CD4-positive, alpha-beta T cell treated with Interleukin-4 for 4 hours (primary cell): ENCODE data around the gene MPZ.
A peak's percentile ranks its signal among the peaks of the same experiment; 100 is the strongest.
"Not testable (repeated sequence)": the region's sequence is repeated elsewhere in the genome, so short reads cannot be mapped to it uniquely, and the experiment has no call there.

ENCODE experiments used
- DNase-seq: peaks from one replicate; pipeline ENCODE4 v3.0.0-alpha.2; 2020

Gene MPZ

GRCh38 chr1:161299347-161299746 is 10.4 kb downstream of the MPZ start:
- DNase-seq = no peak

DNA sequence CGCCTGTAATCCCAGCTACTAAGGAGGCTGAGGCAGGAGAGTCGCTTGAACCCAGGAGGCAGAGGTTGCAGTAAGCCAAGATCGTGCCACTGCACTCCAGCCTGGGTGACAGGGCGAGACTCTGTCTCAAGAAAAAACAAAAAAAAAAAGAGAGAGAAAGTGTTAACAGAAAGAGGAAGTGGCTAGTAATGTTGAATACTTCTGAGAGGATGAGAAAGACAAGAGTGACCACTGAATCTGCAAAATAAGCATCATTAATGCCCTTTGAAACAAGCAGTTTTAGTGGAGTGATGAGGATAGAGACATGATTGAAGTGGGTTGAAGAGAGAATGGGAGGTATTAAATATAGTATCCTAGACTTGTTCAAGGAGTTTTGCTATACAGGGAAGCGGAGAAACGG is 11.7 kb downstream of the MPZ start:
- DNase-seq = no peak

- DNase-seq = no peak
Measured at GRCh38 chr1:161297415-161297814, 12.4 kb downstream of the MPZ start.

DNA sequence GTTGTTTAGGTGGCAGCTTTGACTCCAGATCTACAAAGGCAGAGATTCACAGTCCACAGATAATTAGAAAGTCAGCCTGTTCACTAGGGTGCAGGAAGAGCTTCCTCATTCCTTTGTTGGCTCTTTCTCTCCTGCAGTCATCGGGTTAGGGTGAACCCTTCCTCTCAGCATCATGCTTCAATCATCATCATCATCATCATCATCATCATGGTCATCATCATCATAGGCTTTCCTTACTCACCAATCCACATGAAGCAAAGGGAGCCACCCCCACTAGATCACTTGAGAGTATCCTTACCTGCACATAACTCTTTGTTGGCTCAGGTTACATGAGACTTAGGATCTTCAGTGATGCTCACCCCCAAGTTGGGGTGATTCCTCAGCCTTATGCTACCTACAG is 19.0 kb downstream of the MPZ start:
- no peak for DNase-seq

- DNase-seq = no peak
Measured at GRCh38 chr1:161287482-161288054, 22.2 kb downstream of the MPZ start.

GRCh38 chr1:161285521-161285920 is 24.2 kb downstream of the MPZ start:
- no peak for DNase-seq

- DNase-seq = no peak
Measured at GRCh38 chr1:161285113-161285512, 24.7 kb downstream of the MPZ start.

DNA sequence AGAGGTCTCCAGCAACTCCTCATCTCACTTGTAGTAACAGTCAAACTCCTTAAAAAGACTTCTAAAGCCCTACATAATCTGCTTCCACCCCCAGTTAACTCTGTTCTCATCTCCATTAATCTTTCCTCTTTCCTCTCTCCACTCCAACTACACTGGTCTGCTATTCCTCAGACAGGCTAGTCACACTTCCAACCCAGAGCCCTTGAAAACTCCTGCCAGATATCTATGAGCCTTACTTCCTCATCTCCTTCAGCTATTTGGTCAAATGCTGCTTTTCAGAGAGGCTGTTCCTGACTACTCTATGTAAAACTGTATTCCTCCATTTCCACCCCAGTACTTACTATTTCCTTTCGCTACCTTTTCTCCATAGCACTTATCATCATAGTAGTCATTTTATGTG is 26.8 kb downstream of the MPZ start:
- DNase-seq = no peak

- DNase-seq = no peak
Measured at GRCh38 chr1:161274874-161275273, 34.9 kb downstream of the MPZ start.

- DNase-seq = no peak
Measured at GRCh38 chr1:161273402-161273801, 36.4 kb downstream of the MPZ start.

- DNase-seq = no peak
Measured at GRCh38 chr1:161267321-161267720, 42.4 kb downstream of the MPZ start.

DNA sequence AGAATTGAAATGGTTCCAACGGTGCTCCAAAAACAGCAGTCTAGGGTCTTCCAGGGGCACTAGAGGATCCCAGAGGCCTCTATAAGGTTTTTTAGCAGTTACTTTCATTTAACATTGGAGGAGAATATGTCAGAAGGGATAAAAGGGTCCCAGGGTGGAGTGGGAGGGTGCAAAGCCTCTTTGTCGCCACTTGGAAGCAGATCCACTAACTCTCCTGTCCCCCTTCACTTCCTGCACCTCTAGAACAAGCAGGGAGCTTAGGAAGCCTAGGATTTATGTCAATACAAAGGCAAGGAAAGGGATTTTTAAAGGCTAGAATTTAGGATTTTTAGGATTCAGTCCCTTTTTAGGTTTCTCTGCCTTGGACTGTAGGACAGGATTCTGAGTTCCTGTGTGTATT is 42.9 kb downstream of the MPZ start:
- no peak for DNase-seq

DNA sequence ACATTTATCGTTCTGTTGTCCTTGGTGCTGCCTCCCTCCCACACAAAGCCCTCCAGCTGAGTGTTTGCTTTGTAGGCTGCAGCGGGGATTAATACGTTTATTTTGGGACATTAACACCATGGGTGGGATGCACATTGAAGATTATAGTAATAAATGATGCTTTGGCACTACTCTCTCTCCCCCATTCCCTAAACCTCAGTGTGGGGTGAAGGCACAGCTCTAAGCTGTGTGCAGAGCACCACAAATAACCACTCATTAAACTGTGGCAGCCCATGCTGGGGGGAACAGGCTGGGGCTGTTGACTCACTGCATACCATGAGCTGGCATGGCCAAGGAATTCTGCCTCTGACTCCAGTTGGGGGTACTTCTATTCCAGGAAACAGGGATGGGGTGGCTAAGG is 43.6 kb downstream of the MPZ start:
- no peak for DNase-seq

- DNase-seq = no peak
Measured at GRCh38 chr1:161265305-161265704, 44.5 kb downstream of the MPZ start.

DNA sequence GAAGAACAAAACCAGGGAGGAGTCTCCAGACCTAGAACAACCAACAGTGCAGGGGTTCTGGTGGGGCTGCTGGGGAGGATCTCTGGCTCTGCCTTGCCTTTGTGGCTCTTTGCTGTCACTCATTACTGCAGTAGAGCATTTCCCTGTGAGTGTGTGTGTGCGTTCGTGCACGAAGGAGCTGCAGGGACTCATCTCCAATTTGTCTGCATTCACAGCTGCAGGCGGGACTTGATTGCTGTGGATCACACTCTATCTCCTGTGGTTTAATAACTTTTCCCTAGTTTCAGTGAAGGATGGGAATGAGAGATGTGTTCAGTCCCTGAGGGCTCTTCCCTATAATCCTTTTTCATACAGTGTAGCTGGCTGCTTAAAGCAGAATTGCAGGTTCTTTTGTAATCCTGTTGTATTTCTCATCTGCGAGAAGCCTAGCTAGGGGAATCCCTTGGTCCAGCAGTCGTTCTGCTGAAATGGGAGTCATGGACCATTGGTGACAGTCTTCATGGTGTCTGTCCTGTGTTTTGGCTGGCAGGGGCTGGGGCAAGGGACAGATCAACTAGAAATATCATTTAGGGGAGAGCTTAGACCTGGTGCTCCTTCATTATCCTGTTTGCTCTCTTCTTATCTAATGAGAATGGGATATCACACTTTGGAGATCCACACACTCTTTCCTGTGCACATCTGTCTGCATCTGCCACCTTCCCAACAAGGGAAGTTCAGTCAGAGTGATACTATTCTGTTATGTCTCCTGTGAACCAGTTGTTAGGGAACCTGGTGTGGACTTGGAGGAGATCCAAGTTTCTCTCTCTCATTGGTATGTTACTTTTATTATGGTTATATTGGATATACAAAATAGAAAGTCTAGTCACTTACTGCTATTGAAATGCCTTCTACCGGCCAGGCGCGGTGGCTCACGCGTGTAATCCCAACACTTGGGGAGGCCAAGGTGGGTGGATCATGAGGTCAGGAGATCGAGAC is 48.2 kb downstream of the MPZ start:
- no peak for DNase-seq

DNA sequence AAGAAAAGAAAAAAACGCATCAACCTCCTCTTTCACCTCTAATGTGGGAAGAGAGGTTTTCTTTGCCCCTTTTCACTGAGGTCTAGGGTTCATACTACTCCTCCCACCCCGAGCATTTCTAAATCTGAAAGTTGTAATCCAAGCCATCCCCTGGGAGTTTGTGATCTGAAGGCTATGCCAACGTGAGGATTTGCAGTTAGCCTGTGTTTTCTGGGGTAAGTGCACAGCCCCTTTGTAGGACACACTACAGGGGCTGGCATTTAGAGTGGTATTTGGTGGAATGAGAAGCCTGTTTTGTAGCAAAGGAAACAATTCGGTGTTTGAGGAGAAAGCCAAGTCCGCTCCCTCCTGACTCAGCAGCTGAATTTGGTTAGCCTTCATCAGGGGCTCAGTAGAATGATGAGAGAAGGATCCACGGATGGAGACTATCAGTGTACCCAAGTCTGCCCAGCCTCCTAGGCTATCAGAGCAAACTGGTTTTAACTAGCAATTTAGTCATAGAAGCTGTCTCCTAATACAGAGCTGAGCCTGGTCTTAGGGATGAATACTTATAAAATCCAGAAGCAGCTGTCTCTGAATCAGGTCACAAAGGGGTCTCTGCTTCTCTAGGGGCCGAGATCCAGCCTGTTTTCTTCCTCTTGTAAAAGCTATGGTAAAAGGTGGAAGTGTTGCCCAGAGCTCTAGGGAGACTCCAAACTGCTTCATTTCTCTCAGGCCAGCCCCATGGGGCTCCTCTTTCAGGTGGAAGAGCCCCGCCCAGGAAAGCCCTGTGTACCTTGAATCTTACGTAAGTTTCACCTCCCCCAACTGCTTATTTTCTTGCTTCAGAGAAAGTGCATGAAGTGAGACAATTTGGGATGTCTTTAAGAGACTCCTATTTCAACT is 49.1 kb downstream of the MPZ start:
- no peak for DNase-seq

DNA sequence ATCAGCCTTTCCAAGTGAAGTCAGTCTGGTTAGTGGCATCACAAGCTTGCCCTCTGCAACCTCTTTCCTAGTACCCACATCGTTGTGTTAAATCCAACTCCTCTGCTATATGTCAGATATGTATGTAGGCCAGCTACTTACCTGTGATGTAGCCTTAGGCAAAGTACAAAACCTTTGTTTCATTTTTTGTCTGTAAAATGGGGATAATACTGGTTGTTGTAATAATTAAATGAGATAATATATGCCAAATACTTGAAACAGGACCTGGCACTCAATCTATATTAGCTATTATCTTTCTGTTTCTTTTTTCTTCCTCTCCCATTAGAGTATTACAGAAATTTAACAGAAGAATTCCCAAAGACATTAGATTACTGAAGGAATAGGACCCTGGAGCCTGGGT is 50.0 kb downstream of the MPZ start:
- DNase-seq = no peak

GRCh38 chr1:161259345-161259702 is 50.4 kb downstream of the MPZ start:
- no peak for DNase-seq

DNA sequence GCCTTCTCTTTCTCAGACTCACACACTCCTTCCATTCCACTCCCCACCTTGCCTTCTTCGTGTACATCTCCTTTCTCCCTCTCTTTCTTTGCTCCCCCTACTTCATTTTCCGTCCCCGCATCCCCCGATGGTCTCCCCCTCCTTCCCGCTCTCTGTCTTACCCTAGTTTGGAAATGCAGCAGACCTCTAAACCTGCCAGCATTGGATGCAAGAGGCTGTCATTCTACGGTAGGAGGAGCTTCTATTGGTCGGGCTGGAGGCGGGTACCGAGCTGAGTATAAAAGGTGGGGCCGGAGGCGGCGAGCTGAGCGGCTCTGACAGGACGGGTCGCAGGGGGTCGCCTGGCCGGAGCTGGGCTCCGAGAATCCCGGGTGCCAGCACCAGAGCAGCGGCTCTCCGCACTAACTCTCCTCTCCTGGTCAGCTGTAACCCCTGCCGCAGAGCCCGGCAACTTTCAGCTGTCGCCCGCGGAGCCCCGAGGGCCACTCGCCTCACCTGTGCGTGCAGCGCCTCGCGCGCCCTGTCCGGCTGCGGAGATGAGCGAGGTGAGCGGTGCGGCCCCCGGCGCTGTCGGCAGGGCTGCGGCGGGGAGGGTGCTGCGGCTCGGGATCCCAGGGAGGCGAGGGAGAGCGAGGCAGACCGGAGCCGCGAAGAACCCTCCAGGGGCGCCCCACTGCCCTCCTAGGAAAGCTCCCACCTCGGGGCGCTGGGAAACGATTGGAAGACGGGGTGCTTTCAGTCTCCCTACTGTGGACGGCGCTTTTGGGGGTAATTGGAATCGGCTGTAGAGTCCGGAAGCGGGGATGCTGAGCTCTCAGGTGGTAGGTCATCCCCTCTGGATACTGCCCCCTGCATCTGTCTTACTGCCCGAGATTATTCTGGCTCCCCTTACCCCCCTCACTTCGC is 51.1 kb downstream of the MPZ start, which contains the start of gene PCP4L1:
PCP4L1 (plus strand) TSS at position 307 of the 906 bp plus-strand sequence; CDS start at position 537, 230 bp downstream.
- DNase-seq = peak; percentile 10

DNA sequence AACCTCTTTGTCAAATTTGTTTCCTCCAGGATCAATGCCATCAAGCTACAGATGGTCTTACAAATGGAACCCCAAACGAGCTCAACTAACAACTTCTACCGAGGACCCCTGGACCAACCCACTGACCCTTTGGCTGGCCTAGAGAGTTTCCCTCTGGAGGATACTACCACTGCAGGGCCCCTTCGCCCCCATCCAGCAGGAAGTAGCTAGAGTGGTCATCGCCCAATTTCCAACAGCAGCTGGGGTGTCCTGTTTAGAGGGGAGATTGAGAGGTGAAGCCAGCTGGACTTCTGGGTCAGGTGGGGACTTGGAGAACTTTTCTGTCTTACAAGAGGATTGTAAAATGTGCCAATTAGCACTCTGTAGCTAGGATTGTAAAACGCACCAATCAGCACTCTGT is 52.7 kb downstream of the MPZ start:
- DNase-seq = not testable (repeated sequence)

DNA sequence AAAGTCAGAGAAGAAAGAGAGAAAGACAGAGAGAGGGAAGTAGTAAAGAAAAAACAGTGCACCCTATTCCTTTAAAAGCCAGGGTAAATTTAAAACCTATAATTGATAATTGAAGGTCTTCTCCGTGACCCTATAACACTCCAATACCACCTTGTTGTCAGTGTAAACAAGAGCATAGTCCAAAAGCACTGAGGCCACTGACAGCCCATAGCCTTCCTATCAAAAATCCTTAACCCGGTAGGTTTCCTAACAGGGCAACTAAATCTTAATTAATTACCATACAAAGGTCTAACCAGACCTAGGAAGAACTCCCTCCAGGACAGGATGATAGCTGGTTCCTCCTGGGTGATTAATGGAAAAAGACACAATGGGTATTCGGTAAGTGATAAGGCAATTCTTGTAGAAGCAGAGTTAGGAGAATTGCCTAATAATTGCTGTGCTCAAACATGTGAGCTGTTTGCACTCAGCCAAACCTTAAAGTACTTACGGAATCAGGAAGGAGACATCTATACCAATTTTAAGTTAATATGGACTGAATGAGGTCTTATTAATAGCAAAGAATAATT is 53.7 kb downstream of the MPZ start:
- DNase-seq = not testable (repeated sequence)

GRCh38 chr1:161255302-161255701 is 54.5 kb downstream of the MPZ start:
- DNase-seq = not testable (repeated sequence)
